Transverse colon (tissue), 3 donors: ENCODE measurements around the gene CBX8.

Experiments used
- POLR2A ChIP-seq: fragments of 450-650 bp; IDR thresholded peaks from one replicate; pipeline ENCODE4 v1.6.1; 2016; ENCODE audit warnings: antibody characterized with exemption, mild to moderate bottlenecking, moderate library complexity
- TF ChIP-seq, protein P1 (sequence below), 5 experiments: fragments of 200-600 bp in 3 of 5; fragments of 450-650 bp in 2 of 5; sonication (generic) in 3 of 5; IDR thresholded peaks; 1 replicate in 2 of 5; 2 replicates in 3 of 5; pipeline ENCODE4 v1.5.1; 2016 to 2017; ENCODE audit warnings: antibody characterized with exemption in 5 of 5, inconsistent platforms in 3 of 5, mild to moderate bottlenecking in 2 of 5, moderate library complexity in 1 of 5

DNA sequence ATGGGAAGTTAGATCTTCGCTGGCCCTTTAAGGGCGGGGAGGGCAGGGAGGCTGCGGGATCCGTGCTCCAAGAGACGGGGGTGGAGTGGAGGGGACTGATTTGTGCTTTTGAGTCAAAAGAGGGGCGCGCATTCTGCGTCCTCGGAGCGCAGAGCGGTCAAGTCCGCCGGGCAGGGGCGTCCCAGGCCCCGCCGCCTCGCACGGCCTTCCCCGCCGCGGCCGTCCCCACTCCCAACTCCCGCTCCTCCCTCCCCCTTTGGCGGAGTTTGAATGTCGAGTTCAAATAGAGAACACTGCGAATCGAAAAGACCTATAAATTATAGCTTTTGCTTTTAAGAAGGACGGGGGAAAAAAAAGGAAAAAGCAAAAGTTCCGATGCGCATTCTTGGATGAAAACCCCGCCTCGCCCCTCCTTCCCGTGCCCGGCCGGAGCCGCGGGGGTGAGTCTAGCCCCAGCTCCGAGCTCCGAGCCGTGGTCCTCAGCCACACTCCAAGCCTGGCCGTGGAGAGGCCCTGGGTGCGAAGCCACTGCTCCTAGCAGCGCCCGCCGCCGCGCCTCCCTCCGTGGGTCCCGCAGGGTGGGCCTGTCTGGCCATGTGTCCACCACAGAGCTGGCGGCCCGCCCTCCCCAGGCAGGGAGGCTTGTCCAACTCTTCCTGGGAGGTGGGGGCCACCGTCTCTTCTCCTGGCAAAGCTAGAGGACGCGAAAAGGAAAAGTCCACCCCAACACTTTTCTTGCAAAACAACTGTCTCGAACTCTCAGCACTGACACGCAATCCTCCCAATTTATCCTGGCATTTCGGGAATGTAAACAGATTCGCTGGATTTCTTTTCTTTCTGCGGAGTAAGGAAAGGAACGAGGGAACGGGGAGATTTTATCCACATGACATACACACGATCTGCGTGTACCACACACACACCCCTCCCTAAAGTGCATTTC is 3.6 kb downstream of the CBX8 start:
- TF ChIP-seq, protein P1, sequence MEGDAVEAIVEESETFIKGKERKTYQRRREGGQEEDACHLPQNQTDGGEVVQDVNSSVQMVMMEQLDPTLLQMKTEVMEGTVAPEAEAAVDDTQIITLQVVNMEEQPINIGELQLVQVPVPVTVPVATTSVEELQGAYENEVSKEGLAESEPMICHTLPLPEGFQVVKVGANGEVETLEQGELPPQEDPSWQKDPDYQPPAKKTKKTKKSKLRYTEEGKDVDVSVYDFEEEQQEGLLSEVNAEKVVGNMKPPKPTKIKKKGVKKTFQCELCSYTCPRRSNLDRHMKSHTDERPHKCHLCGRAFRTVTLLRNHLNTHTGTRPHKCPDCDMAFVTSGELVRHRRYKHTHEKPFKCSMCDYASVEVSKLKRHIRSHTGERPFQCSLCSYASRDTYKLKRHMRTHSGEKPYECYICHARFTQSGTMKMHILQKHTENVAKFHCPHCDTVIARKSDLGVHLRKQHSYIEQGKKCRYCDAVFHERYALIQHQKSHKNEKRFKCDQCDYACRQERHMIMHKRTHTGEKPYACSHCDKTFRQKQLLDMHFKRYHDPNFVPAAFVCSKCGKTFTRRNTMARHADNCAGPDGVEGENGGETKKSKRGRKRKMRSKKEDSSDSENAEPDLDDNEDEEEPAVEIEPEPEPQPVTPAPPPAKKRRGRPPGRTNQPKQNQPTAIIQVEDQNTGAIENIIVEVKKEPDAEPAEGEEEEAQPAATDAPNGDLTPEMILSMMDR (IDR thresholded peaks at IDR 0.05) = no peak
- TF ChIP-seq POLR2A = no peak
